ENCODE data around the gene KCTD16. TPM values are rescaled to one million over a fixed set of nuclear protein-coding genes. Genes with fewer than 3 reads are reported as not detected.
A peak's percentile ranks its signal among the peaks of the same experiment; 100 is the strongest.

KCTD16 gene
- total RNA-seq, 2 donors from 2014 or later: 0.14 to 0.62 TPM

GRCh38 chr5:144325532-144325931 lies 154.9 kb downstream of the KCTD16 start:
- H3K4me1 ChIP-seq (replicated peaks): no peaks in the 10 kb centered on the region
- H3K27me3 ChIP-seq (replicated peaks; ENCODE audit: insufficient read depth): no peaks in the 10 kb centered on the region
- H3K4me3 ChIP-seq: no peak overlapping the region
- H3K27ac ChIP-seq: no peak overlapping the region
- no peaks in the 10 kb centered on the region for H3K36me3 ChIP-seq
- TF ChIP-seq, protein P1, sequence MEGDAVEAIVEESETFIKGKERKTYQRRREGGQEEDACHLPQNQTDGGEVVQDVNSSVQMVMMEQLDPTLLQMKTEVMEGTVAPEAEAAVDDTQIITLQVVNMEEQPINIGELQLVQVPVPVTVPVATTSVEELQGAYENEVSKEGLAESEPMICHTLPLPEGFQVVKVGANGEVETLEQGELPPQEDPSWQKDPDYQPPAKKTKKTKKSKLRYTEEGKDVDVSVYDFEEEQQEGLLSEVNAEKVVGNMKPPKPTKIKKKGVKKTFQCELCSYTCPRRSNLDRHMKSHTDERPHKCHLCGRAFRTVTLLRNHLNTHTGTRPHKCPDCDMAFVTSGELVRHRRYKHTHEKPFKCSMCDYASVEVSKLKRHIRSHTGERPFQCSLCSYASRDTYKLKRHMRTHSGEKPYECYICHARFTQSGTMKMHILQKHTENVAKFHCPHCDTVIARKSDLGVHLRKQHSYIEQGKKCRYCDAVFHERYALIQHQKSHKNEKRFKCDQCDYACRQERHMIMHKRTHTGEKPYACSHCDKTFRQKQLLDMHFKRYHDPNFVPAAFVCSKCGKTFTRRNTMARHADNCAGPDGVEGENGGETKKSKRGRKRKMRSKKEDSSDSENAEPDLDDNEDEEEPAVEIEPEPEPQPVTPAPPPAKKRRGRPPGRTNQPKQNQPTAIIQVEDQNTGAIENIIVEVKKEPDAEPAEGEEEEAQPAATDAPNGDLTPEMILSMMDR (IDR thresholded peaks at IDR 0.05): no peak
- no peak for TF ChIP-seq POLR2AphosphoS5 (IDR thresholded peaks at IDR 0.05)
- no peak for TF ChIP-seq POLR2A (IDR thresholded peaks at IDR 0.05)
- DNase-seq (ENCODE audit: low spot score): no peak
- intact Hi-C loops (cut with DNase I): no loop called here
- no peaks in the 10 kb centered on the region for H3K9me3 ChIP-seq
- WGBS: 89% methylated on average over 3 of the region's 3 CpGs

- no peaks in the 10 kb centered on the region for H3K36me3 ChIP-seq
- H3K9me3 ChIP-seq: no peaks in the 10 kb centered on the region
- H3K4me1 ChIP-seq (replicated peaks): no peaks in the 10 kb centered on the region
- 80% methylated on average over 2 of the region's 2 CpGs for WGBS
- intact Hi-C loops (cut with DNase I): no loop called here
- H3K27ac ChIP-seq: no peak overlapping the region
- no peak for DNase-seq (ENCODE audit: low spot score)
- TF ChIP-seq POLR2A (IDR thresholded peaks at IDR 0.05): no peak
- TF ChIP-seq, protein P1 (IDR thresholded peaks at IDR 0.05): no peak
- TF ChIP-seq POLR2AphosphoS5 (IDR thresholded peaks at IDR 0.05): no peak
- H3K4me3 ChIP-seq: no peak overlapping the region
- H3K27me3 ChIP-seq (replicated peaks; ENCODE audit: insufficient read depth): no peaks in the 10 kb centered on the region
These were observed 157.8 kb downstream of the KCTD16 start for GRCh38 chr5:144328494-144328893.

DNA sequence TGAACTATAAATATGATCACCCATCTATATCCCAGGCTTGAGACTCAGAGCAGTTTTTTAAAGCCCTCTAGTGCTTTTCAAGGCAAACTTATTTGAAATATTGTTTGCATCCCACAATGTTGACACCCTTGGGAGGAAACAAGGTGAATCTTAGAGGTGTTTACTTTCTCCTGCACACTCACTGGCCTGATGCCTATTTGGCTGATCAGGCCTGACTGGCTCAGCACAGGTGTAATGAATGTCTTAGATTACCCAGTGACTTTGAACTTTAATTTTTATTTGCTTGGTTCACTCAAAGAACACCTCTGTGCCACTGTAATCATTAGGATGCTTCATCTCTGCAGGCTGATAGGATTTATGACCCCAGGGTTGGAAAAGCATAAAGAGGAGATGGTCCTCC lies 158.3 kb downstream of the KCTD16 start:
- peak; percentile 60 for DNase-seq (ENCODE audit: low spot score)
- intact Hi-C loops (cut with DNase I): no loop called here
- H3K27me3 ChIP-seq (replicated peaks; ENCODE audit: insufficient read depth): no peaks in the 10 kb centered on the region
- H3K27ac ChIP-seq: no peak overlapping the region
- H3K9me3 ChIP-seq: no peaks in the 10 kb centered on the region
- TF ChIP-seq POLR2A (IDR thresholded peaks at IDR 0.05) (no peak), POLR2AphosphoS5 (IDR thresholded peaks at IDR 0.05) (peak; percentile 56)
- TF ChIP-seq, protein P1 (IDR thresholded peaks at IDR 0.05): no peak
- H3K36me3 ChIP-seq: no peaks in the 10 kb centered on the region
- no peaks in the 10 kb centered on the region for H3K4me1 ChIP-seq (replicated peaks)
- no peak overlapping the region for H3K4me3 ChIP-seq

DNA sequence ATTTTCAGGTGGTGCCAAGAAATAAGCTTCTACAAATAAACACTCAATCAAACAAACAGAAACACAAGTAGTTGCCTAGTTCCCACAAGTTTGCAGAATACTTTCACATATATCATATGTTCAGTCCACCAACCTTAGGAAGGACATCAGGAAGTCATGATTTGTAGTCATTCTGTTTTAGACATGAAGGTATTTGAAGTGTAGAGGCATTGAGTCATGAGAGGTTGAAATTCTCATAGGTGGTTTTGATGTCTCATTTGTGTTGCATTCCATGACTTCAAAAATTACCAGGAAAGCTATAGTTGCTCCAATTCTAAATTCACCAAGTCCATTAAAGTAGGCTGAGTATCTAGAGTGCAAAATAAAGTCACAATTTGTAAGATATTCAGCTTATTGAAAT lies 159.0 kb downstream of the KCTD16 start:
- DNase-seq (ENCODE audit: low spot score): no peak
- H3K36me3 ChIP-seq: no peaks in the 10 kb centered on the region
- H3K27ac ChIP-seq: no peak overlapping the region
- H3K4me3 ChIP-seq: no peak overlapping the region
- H3K27me3 ChIP-seq (replicated peaks; ENCODE audit: insufficient read depth): no peaks in the 10 kb centered on the region
- no peaks in the 10 kb centered on the region for H3K9me3 ChIP-seq
- TF ChIP-seq POLR2A (IDR thresholded peaks at IDR 0.05): no peak
- no peak for TF ChIP-seq POLR2AphosphoS5 (IDR thresholded peaks at IDR 0.05)
- TF ChIP-seq, protein P1 (IDR thresholded peaks at IDR 0.05): no peak
- H3K4me1 ChIP-seq (replicated peaks): no peaks in the 10 kb centered on the region
- intact Hi-C loops (cut with DNase I): no loop called here

DNA sequence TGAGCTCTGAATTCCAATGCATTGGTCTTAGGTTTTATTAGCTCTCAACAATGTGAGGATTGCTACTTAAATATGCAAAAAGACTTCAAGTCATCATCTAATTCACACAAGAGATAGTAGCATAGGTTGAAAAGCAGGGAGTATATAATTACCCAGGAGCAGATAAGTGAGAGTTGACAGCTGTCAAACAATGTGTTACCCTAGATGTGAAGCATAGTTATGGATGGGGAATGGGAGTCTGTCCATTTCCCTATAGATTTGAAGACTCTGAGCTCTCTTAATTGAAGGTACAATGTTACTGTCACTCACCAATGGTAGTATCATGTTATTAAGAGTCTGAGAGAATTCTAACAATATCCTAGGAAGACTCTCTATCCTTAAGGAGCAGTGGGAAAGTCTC lies 160.7 kb downstream of the KCTD16 start:
- H3K27ac ChIP-seq: no peak overlapping the region
- no peaks in the 10 kb centered on the region for H3K27me3 ChIP-seq (replicated peaks; ENCODE audit: insufficient read depth)
- TF ChIP-seq, protein P1 (IDR thresholded peaks at IDR 0.05): no peak
- TF ChIP-seq POLR2AphosphoS5 (IDR thresholded peaks at IDR 0.05) (no peak), POLR2A (IDR thresholded peaks at IDR 0.05) (no peak)
- H3K9me3 ChIP-seq: no peaks in the 10 kb centered on the region
- no peak overlapping the region for H3K4me3 ChIP-seq
- H3K36me3 ChIP-seq: no peaks in the 10 kb centered on the region
- intact Hi-C loops (cut with DNase I): no loop called here
- no peaks in the 10 kb centered on the region for H3K4me1 ChIP-seq (replicated peaks)
- DNase-seq (ENCODE audit: low spot score): no peak

Measured in prostate gland (tissue), 2 donors.